Neural progenitor cell (in vitro differentiated cells): ENCODE results near the gene ZNF385C.

ENCODE experiments used
- EZH2 ChIP-seq: fragments of 200-600 bp; sonication (generic); IDR thresholded peaks from 2 replicates; pipeline ENCODE4 v1.6.1; 2017; ENCODE audit warnings: antibody characterized with exemption, mild to moderate bottlenecking, moderate library complexity
- EZH2phosphoT487 ChIP-seq: fragments of 200-600 bp; sonication (generic); IDR thresholded peaks from 2 replicates; pipeline ENCODE4 v1.6.1; 2017; ENCODE audit warnings: antibody characterized with exemption
- TF ChIP-seq, protein P1 (sequence below): fragments of 200-600 bp; sonication (generic); IDR thresholded peaks from 2 replicates; pipeline ENCODE4 v1.5.1; 2017; ENCODE audit warnings: antibody characterized with exemption, mild to moderate bottlenecking

GRCh38 chr17:42077755-42078154 lies 20.5 kb downstream of the ZNF385C start:
- TF ChIP-seq, protein P1, sequence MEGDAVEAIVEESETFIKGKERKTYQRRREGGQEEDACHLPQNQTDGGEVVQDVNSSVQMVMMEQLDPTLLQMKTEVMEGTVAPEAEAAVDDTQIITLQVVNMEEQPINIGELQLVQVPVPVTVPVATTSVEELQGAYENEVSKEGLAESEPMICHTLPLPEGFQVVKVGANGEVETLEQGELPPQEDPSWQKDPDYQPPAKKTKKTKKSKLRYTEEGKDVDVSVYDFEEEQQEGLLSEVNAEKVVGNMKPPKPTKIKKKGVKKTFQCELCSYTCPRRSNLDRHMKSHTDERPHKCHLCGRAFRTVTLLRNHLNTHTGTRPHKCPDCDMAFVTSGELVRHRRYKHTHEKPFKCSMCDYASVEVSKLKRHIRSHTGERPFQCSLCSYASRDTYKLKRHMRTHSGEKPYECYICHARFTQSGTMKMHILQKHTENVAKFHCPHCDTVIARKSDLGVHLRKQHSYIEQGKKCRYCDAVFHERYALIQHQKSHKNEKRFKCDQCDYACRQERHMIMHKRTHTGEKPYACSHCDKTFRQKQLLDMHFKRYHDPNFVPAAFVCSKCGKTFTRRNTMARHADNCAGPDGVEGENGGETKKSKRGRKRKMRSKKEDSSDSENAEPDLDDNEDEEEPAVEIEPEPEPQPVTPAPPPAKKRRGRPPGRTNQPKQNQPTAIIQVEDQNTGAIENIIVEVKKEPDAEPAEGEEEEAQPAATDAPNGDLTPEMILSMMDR: no peak
- TF ChIP-seq EZH2: no peak
- TF ChIP-seq EZH2phosphoT487: no peak
